ENCODE data around the gene TBX21. TPM values are rescaled to one million over a fixed set of nuclear protein-coding genes. Genes with fewer than 3 reads are reported as not detected.

TBX21 gene
- total RNA-seq, 8 experiments from 2014 or later = 0.04 to 0.38 (median 0.14) TPM; not detected in 3

DNA sequence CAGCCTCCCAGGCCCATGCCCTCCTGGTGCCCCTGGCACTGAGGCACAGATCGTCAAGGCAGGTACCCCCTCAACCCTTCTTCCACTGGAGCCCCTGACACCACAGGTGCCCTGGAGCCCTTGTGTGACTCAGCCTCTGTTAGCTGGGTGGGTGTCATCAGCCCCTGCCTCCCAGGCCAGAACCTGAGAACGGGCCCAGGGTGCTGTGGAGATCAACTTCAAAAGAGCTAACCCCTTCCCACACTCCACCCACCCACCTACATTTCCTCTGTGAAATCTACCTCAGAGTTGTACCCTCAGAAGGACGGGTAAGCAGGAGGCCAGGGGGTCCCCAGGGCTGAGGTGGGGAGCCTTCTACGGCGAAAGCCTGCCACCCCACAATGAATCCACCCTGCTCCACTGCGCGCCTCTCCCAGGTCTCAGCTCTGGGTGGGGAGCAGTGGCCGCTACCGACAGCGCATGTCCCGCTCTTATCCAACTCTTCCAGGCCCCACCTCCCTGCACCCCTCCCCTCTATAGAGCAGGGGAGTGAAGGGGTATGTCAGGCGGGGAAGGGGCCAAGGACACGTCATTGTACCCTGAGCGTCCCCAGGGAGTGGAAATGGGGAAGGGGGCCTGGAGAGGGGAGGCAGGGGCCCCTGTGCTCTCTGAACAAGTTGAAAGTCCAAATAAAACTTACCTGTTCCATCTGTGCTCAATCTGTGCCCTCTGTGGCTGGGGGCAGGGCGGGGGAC, 21.5 kb upstream of the TBX21 start:
- Histone ChIP-seq H3K4me3 (no peak overlapping the region), H3K4me1 (replicated peaks in 1 of 2) (no peaks in the 10 kb centered on the region), H3K27ac (no peak overlapping the region)
- ATAC-seq (replicated peaks in 6 of 8) = no peak
- WGBS, 10 experiments = 20 to 80% (median 78%) methylated on average over 1 to 4 of the region's 15 CpGs; no CpG with 5 or more reads in 6 of the 10 experiments
- in situ Hi-C loops (cut with MboI; ENCODE audit: low pct_unique_long_range_greater_than_20kb in 2 of 9, low sequenced_read_pairs in 9 of 9, unreplicated experiment in 9 of 9) = no loop called here

DNA sequence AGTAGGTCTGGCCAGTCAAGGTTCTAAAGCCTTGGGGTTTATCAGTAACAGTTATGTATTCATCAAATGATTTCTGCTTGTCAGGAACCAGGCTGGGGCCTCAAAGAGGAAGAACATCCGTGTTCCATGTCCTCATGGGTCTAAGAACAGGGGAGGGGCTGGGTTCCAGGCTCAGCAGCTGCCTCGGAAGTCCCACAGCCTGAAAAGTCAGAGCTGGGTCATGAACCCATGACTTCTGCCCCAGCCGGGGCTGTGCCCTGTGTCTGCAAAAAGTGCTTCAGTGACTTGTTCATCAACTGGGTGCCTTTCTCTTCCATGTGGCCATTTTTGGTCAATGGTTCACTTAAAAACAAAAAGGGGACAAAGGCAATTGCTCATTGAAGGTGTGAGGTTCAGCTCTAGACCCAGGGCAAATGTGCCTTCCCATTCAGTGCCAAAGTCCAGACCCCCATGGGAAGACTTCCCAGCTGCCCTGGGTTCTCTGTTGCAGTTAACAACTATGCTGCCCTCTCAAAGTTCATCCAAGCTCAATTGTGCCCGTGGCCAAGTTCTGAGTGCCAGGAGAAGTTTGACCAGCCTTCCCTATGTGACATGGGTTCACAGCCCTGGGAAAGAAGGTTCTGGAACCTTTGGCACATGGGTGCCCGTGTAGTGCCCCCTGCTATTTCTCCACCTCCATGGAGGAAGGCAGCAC, 20.6 kb upstream of the TBX21 start:
- Histone ChIP-seq H3K4me3 (no peak overlapping the region), H3K27ac (no peak overlapping the region), H3K4me1 (replicated peaks in 1 of 2) (peaks cover 0 to 6% of the 10 kb centered on the region in 2 donors)
- no peak for ATAC-seq (replicated peaks in 6 of 8)
- in situ Hi-C loops (cut with MboI; ENCODE audit: low pct_unique_long_range_greater_than_20kb in 2 of 9, low sequenced_read_pairs in 9 of 9, unreplicated experiment in 9 of 9) = no loop called here
- WGBS, 10 experiments = 58 to 100% (median 80%) methylated on average over 1 to 3 of the region's 5 CpGs; no CpG with 5 or more reads in 3 of the 10 experiments

DNA sequence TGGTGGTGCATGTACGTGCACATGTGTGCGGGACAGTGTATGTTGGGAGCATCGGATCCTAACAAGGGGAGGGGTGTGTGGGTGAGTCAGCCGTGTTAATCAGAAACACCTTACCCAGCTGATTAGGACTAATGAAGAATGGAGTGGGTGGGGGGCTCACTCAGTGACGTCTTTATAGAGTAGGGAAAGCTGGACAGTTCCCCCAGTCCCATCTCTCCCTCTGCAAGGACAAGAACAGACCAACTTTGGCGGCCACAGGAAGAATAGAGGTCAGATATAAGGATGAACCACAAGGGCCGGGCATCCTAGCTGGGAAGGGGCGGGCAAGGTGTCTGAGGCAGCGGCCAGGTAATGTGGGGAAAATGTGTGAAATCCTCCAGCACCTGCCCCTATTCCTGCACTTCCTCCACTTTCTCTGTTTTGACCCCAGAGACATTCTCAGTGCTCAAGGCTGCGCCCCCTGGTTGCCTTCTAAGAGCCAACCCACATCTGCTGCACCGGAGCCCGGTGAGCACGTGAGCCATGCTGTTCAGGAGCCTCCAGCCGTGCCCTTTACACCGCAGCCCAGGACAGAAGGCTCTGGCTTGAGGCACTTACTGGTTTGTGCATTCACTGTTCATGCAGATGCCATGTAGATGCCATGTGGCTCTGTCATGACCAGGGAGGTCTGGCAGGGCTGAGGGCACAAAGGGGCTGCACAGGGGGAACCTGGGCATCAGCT, 18.9 kb upstream of the TBX21 start:
- in situ Hi-C loops (cut with MboI; ENCODE audit: low pct_unique_long_range_greater_than_20kb in 2 of 9, low sequenced_read_pairs in 9 of 9, unreplicated experiment in 9 of 9) = no loop called here
- 0 to 67% (median 20%) methylated on average over 1 to 7 of the region's 15 CpGs; no CpG with 5 or more reads in 2 of the 10 experiments for WGBS, 10 experiments
- H3K4me1 ChIP-seq (replicated peaks in 1 of 2) = peaks cover 0 to 10% of the 10 kb centered on the region in 2 donors
- ATAC-seq (replicated peaks in 6 of 8) = peak in 5 of 8 experiments; percentile 13 to 50 (median 46)
- no peak overlapping the region for H3K27ac ChIP-seq
- H3K4me3 ChIP-seq = no peak overlapping the region

DNA sequence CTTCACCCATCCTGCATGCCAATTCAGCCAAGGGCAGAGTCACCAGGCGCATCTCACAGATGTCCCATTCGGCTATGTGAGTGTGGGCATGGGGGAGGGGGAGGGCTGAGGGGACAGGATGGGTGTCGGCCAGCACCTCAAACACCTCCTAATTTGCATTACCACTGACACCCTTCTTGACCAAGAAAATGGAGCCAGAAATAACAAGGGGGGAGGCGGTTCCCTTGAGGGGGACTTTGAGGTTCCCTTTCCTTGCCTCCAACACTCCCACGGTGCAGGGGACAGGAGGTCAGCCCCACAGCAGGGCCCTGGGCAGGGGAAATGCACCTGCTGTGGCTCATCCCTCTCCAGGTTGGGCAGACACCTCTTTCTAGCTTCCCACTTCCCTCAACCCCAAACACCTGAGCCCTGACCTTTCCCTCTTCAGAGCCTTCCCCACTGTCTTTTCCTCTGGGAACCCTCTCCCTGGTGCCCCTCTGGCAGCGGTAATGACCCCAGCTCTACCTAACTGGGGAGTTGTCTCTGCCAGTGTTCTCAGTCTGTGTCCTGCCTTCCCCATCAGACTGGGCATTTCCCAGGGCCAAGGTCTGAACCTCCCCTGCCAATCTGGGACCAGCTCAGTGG, 18.2 kb upstream of the TBX21 start:
- ATAC-seq (replicated peaks in 6 of 8) = peak in 1 of 8 experiments; percentile 3
- Histone ChIP-seq H3K27ac (no peak overlapping the region), H3K4me3 (no peak overlapping the region), H3K4me1 (replicated peaks in 1 of 2) (peaks cover 0 to 10% of the 10 kb centered on the region in 2 donors)
- in situ Hi-C loops (cut with MboI; ENCODE audit: low pct_unique_long_range_greater_than_20kb in 2 of 9, low sequenced_read_pairs in 9 of 9, unreplicated experiment in 9 of 9) = no loop called here
- WGBS, 10 experiments = 17 to 100% (median 80%) methylated on average over 1 of the region's 6 CpGs; no CpG with 5 or more reads in 7 of the 10 experiments

DNA sequence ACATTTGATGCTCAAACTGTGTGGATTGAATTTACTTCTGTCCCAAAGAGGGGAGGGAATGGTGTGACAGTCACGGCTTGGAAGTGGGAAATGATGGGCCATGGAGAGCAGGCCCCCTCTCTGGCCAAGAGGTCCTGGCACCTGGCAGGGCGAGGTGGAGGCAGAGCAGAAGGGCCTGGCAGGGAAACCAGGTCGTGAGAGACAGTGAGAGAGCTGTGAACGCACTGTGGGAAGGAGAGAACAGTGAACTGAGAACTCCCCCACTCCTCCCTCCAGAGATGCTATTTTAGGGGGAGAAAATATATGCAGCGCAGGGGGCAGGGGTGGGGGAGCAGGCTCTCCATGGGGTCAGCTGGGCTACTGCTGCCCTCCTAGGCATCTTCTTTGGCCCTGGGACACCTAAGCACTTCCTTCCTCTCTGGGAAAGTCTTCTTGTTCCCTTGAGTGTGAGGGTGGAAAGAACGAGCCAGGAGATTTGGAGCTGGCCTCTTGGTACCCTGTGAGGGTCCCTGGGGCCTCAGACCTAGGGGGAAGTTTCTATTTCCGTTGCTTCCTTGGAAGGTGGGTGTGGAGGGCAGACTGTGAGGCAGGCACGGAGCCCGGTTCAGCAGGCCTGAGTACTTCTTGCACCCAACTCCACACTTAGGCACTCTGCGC, 17.2 kb upstream of the TBX21 start:
- H3K4me1 ChIP-seq (replicated peaks in 1 of 2) = peaks cover 0 to 10% of the 10 kb centered on the region in 2 donors
- no peak overlapping the region for H3K27ac ChIP-seq
- H3K4me3 ChIP-seq = no peak overlapping the region
- in situ Hi-C loops (cut with MboI; ENCODE audit: low pct_unique_long_range_greater_than_20kb in 2 of 9, low sequenced_read_pairs in 9 of 9, unreplicated experiment in 9 of 9) = no loop called here
- 0 to 100% (median 48%) methylated on average over 1 to 7 of the region's 10 CpGs; no CpG with 5 or more reads in 4 of the 10 experiments for WGBS, 10 experiments
- no peak for ATAC-seq (replicated peaks in 6 of 8)

DNA sequence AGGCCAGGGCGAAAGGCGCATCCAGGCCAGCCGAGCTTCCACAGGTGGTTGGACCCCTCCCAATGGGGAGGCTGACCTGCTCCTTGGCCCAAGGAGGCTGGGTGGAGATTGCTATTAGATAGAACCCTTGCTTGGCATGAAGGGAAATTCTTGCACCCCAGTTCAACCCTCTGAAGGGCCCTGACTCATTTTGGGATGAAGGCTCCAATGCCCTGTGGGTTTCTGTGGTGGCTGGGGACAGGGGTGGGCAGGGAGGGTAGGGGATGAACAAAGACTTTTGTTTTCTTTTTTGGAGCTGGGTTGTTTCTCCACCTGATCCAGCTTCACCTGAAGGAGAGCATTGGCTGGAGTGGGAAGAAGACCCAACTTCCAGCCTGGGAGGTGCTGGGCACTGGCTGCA, 16.7 kb upstream of the TBX21 start:
- H3K4me1 ChIP-seq (replicated peaks in 1 of 2) = peaks cover 0 to 10% of the 10 kb centered on the region in 2 donors
- in situ Hi-C loops (cut with MboI; ENCODE audit: low pct_unique_long_range_greater_than_20kb in 2 of 9, low sequenced_read_pairs in 9 of 9, unreplicated experiment in 9 of 9) = no loop called here
- no peak overlapping the region for H3K27ac ChIP-seq
- H3K4me3 ChIP-seq = no peak overlapping the region
- 70 to 83% methylated on average over 3 of the region's 3 CpGs; no CpG with 5 or more reads in 8 of the 10 experiments for WGBS, 10 experiments
- ATAC-seq (replicated peaks in 6 of 8) = no peak

DNA sequence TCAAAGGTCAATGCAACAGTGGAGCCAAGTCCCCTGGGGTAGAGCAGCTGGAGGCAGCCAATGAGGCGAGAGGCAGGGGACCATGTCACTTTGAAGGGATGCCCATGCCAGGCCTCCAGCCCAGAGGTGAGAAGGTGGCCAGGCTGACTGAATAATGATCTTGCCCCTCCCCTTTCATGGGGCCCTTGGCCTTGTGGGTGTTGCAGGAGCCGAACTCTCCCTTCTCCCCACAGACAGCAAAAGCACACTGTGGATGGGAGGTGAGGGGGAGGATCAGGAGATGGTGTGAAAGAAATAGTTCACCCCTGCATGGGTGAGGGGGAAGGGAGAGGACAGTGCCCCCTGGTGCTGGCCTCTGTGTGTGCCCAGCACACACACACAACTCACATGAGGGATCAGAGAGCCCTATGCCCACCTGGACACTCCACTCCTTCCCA, 15.8 kb upstream of the TBX21 start:
- Histone ChIP-seq H3K27ac (no peak overlapping the region), H3K4me3 (no peak overlapping the region), H3K4me1 (replicated peaks in 1 of 2) (peaks cover 0 to 10% of the 10 kb centered on the region in 2 donors)
- 33 to 100% (median 71%) methylated on average over 1 to 2 of the region's 2 CpGs; no CpG with 5 or more reads in 4 of the 10 experiments for WGBS, 10 experiments
- in situ Hi-C loops (cut with MboI; ENCODE audit: low pct_unique_long_range_greater_than_20kb in 2 of 9, low sequenced_read_pairs in 9 of 9, unreplicated experiment in 9 of 9) = no loop called here
- ATAC-seq (replicated peaks in 6 of 8) = peak in 3 of 8 experiments; percentile 13 to 36 (median 22)

DNA sequence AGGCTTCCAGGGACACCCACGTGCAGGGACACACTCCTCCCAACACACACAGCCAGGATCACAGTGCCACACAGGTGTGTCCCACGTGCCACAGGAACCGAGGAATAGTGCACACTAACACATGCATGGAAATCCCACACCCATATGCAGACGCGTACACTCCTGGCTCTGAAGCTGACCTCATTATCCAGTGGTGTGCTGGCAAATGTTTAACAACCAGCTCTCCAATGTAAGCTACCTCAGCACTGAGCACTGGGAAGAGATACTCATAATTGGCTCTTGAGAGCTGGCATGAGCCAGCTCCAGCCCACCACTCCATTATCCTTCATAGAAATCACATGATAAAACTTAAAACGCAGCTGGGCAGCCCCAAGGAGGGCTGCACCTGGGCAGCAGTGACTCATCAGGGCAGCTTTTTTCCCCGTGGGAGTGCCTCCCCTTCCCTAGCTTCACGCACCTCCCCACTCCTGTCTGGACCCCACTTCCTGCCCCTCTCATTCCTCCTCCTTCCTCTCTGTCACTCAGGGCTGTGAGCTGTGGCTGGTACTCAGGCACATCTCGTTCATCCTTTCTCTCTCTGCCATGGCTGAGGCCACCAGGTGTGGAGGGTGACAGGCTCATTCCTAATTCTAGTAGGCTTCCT, 14.9 kb upstream of the TBX21 start:
- ATAC-seq (replicated peaks in 6 of 8) = peak; percentile 51 to 78 (median 62)
- H3K4me1 ChIP-seq (replicated peaks in 1 of 2) = peaks cover 0 to 10% of the 10 kb centered on the region in 2 donors
- WGBS, 10 experiments = 30 to 60% (median 40%) methylated on average over 1 to 5 of the region's 9 CpGs; no CpG with 5 or more reads in 5 of the 10 experiments
- no peak overlapping the region for H3K27ac ChIP-seq
- H3K4me3 ChIP-seq = no peak overlapping the region
- in situ Hi-C loops (cut with MboI; ENCODE audit: low pct_unique_long_range_greater_than_20kb in 2 of 9, low sequenced_read_pairs in 9 of 9, unreplicated experiment in 9 of 9) = no loop called here

DNA sequence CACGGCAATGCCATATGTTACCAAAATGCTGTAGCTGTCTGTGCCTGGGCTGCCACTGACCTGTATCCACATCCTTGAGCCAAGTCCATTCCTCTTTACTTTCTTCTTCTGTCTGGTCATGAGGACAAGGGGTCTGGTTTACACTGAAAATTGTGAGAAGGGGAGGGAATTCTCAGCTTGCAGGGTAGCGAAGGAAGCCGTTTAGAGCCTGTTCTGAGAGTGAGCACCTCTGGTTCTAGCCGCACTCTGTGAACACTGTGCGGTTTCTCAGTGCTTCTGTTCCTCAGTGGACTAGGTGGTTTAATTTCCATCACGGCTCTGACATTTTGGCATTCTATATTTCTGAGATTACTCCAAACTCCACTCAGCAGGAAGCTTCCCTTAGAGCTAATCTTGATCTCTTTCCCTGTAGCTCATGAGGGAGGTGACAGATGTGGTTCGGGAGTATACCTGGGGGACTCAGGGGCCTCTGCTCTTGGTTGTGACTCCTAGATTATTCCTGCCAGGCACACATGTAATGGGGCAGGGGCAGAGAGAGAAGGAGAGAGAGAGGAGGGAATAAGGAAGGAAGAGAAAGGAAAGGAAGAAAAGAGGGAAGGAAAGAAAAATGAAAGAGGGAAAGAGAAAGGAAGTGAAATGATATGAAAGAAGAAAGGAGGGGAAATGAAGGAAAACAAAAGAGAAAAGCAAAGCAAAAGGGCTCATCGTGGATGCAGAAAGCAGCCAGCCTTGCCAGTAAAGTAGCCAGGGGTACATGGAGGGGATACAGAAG, 14.2 kb upstream of the TBX21 start:
- in situ Hi-C loops (cut with MboI; ENCODE audit: low pct_unique_long_range_greater_than_20kb in 2 of 9, low sequenced_read_pairs in 9 of 9, unreplicated experiment in 9 of 9) = no loop called here
- no peak for ATAC-seq (replicated peaks in 6 of 8)
- 0 to 80% (median 54%) methylated on average over 1 to 7 of the region's 8 CpGs; no CpG with 5 or more reads in 1 of the 10 experiments for WGBS, 10 experiments
- Histone ChIP-seq H3K4me1 (replicated peaks in 1 of 2) (peaks cover 0 to 10% of the 10 kb centered on the region in 2 donors), H3K4me3 (no peak overlapping the region), H3K27ac (no peak overlapping the region)

DNA sequence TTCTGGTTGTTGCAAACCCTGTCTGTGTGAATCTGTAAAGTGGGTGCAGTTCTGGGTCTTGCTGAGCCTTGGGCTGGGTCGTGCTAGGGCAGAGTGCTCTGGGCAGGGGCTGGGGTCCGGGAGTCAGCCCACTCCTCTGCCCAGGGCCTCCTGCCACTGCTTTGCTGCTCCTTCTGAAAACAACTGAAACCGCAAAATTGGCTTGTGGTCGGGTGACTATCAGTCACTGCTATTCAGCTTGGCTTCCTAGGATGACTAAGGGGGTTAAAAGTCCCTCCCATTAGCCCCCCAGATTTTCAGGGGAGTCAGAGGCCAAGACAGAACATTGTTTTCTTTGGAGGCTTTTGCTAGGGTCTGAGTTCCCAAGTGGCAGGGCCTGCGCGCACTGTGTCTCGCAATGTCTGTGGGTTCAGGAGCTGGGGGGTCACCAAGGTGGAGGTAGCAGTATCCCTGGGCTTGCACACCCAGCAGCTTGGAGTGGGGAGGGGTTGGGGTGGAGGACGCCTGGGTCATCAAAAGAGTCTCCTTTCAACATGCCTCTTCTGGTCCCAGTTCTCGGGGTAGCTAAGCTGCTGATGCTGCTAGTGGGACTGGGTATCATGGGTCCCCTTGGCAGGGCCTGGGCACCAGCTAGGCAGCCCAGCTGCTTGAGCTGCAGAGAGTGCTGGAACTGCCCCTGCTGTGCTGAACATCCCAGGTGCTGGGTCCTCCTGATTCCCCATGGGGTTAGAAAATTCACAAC, 13.5 kb upstream of the TBX21 start:
- peaks cover 0 to 10% of the 10 kb centered on the region in 2 donors for H3K4me1 ChIP-seq (replicated peaks in 1 of 2)
- 0 to 83% (median 23%) methylated on average over 1 to 3 of the region's 9 CpGs; no CpG with 5 or more reads in 2 of the 10 experiments for WGBS, 10 experiments
- H3K4me3 ChIP-seq = no peak overlapping the region
- H3K27ac ChIP-seq = no peak overlapping the region
- no peak for ATAC-seq (replicated peaks in 6 of 8)
- in situ Hi-C loops (cut with MboI; ENCODE audit: low pct_unique_long_range_greater_than_20kb in 2 of 9, low sequenced_read_pairs in 9 of 9, unreplicated experiment in 9 of 9) = no loop called here

DNA sequence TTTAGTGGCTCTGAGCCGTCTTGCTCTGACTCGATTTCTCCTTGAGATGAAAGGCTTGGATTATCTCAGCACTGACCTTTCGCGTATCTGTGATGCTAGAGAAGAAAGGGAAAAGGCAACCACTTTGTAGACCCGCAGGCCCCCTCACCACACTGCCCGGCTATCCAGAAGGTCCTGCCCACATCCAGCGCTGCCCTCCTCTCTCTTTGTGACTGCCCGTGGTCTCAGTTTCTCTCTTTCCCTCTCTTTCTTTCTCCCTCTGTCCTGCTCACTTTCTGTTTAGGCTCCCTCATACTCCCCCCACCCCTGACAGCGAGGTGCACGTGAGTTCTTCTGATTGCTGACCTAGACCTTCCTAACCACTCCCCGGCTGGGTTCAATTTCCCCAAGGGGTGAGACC, 12.8 kb upstream of the TBX21 start:
- Histone ChIP-seq H3K27ac (no peak overlapping the region), H3K4me3 (no peak overlapping the region), H3K4me1 (replicated peaks in 1 of 2) (peaks cover 0 to 10% of the 10 kb centered on the region in 2 donors)
- ATAC-seq (replicated peaks in 6 of 8) = no peak
- 0 to 100% (median 58%) methylated on average over 1 to 6 of the region's 11 CpGs; no CpG with 5 or more reads in 2 of the 10 experiments for whole genome bisulfite sequencing, 10 experiments
- in situ Hi-C loops (cut with MboI; ENCODE audit: low pct_unique_long_range_greater_than_20kb in 2 of 9, low sequenced_read_pairs in 9 of 9, unreplicated experiment in 9 of 9) = no loop called here

Measured in motor neuron (in vitro differentiated cells).